H1 (cell line): Measurements from ENCODE around the gene DCAF8L2. TPM values are rescaled to one million over a fixed set of nuclear protein-coding genes. Genes with fewer than 3 reads are reported as not detected.

Experiments used
- BACH1 ChIP-seq: IDR thresholded peaks from 2 replicates; pipeline ENCODE4 v1.6.1; 2012; ENCODE audit warnings: low read length, improper control_type of control experiment
- KDM1A ChIP-seq: fragments of 200-600, 300-600 bp; sonication (generic); IDR thresholded peaks from 2 replicates; pipeline ENCODE4 v1.7.1; 2016; ENCODE audit warnings: mild to moderate bottlenecking, low read length, borderline replicate concordance
- polyA plus RNA-seq, 7 experiments: library from polyadenylated mRNA; depleted of rRNA in 3 of 7; stranded (reverse) in 5 of 7; unstranded in 2 of 7; fragments of >200 nt in 5 of 7; fragments of 200-250 nt in 2 of 7; gene quantifications; 1 replicate in 5 of 7; 2 replicates in 1 of 7; 4 replicates in 1 of 7; pipeline versions ENCODE4 v1.2.1 to v1.2.3, GENCODE V29; 2011 to 2013; ENCODE audit warnings: missing spikeins in 2 of 7, mixed read lengths in 2 of 7
- total RNA-seq: library from RNA; stranded (reverse); fragmentation: NEBNext Ultra II Directional; extraction: Animal tissue kit (Norgen Biotek cat#: 25700); gene quantifications from 2 replicates; pipeline ENCODE4 v1.2.1, GENCODE V29; 2021

Gene DCAF8L2
- total and polyA plus RNA-seq, 2 of the 8 experiments (the other 6 are each of a cell fraction or from before 2014, with no cell fraction given) = not detected

DNA sequence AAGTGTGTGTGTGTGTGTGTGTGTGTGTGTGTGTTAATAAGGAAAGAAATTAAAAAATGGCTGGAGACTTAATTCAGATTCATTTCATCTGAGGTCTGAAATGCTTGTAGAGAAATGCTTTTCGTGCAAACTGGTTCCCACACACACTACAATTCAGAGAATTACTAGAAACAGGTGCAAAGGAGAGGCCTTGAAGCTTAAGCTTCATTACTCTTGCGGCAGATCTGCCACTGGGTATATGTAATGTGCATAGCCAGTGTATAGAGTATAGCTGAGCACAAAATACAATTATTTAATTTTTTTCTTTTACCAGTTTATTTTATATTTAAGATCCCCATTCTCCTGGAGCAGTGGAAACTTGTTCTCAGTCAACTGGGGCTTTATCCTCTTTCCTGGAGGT lies 185.8 kb downstream of the DCAF8L2 start (continued):
- TF ChIP-seq KDM1A (no peak), BACH1 (no peak)
